ENCODE data around the gene CAMTA1.

CAMTA1 gene

GRCh38 chr1:7455796-7456721 lies 670.8 kb downstream of the CAMTA1 start:
- H3K27ac ChIP-seq (ENCODE audit: low read length) = no peak overlapping the region
- H3K79me2 ChIP-seq (ENCODE audit: low read length) = no peaks in the 10 kb centered on the region
- no peaks in the 10 kb centered on the region for H3F3A ChIP-seq (ENCODE audit: insufficient read depth, low read length)
- no peak for DNase-seq
- no peak for TF ChIP-seq CTCF (IDR thresholded peaks at IDR 0.05; ENCODE audit: low read length)
- no peak for TF ChIP-seq EZH2 (optimal IDR thresholded peaks at IDR 0.05; ENCODE audit: low read depth, low read length)
- no peak for TF ChIP-seq EZH2phosphoT487 (IDR thresholded peaks at IDR 0.05; ENCODE audit: low read length)
- no peaks in the 10 kb centered on the region for H4K20me1 ChIP-seq (ENCODE audit: insufficient read depth, low read length)
- no peaks in the 10 kb centered on the region for H3K9me3 ChIP-seq (replicated peaks; ENCODE audit: insufficient read depth, low read length)
- H2AFZ ChIP-seq (ENCODE audit: low read length) = no peak overlapping the region
- no peak overlapping the region for H3K4me3 ChIP-seq (ENCODE audit: low read length)
- H3K4me2 ChIP-seq (ENCODE audit: low read depth, low read length) = no peak overlapping the region
- H3K4me1 ChIP-seq (ENCODE audit: low read length) = no peaks in the 10 kb centered on the region
- no peaks in the 10 kb centered on the region for H3K9me2 ChIP-seq (replicated peaks; ENCODE audit: insufficient read depth, low read length)
- no peak overlapping the region for H3K9ac ChIP-seq (ENCODE audit: low read length)
- peaks cover 97% of the 10 kb centered on the region for H3K27me3 ChIP-seq (replicated peaks; ENCODE audit: insufficient read depth, low read length)
- no peaks in the 10 kb centered on the region for H3K36me3 ChIP-seq (replicated peaks; ENCODE audit: insufficient read depth, low read length)

- no peak overlapping the region for H3K9ac ChIP-seq (ENCODE audit: low read length)
- H3K36me3 ChIP-seq (replicated peaks; ENCODE audit: insufficient read depth, low read length) = no peaks in the 10 kb centered on the region
- H2AFZ ChIP-seq (ENCODE audit: low read length) = no peak overlapping the region
- H3K27ac ChIP-seq (ENCODE audit: low read length) = no peak overlapping the region
- no peak overlapping the region for H3K4me3 ChIP-seq (ENCODE audit: low read length)
- DNase-seq = no peak
- no peak for TF ChIP-seq EZH2phosphoT487 (IDR thresholded peaks at IDR 0.05; ENCODE audit: low read length)
- TF ChIP-seq CTCF (IDR thresholded peaks at IDR 0.05; ENCODE audit: low read length) = no peak
- TF ChIP-seq EZH2 (optimal IDR thresholded peaks at IDR 0.05; ENCODE audit: low read depth, low read length) = no peak
- no peaks in the 10 kb centered on the region for H3K4me1 ChIP-seq (ENCODE audit: low read length)
- H4K20me1 ChIP-seq (ENCODE audit: insufficient read depth, low read length) = no peaks in the 10 kb centered on the region
- peaks cover 97% of the 10 kb centered on the region for H3K27me3 ChIP-seq (replicated peaks; ENCODE audit: insufficient read depth, low read length)
- H3K4me2 ChIP-seq (ENCODE audit: low read depth, low read length) = no peak overlapping the region
- no peaks in the 10 kb centered on the region for H3K9me2 ChIP-seq (replicated peaks; ENCODE audit: insufficient read depth, low read length)
- no peaks in the 10 kb centered on the region for H3K9me3 ChIP-seq (replicated peaks; ENCODE audit: insufficient read depth, low read length)
- H3K79me2 ChIP-seq (ENCODE audit: low read length) = no peaks in the 10 kb centered on the region
- no peaks in the 10 kb centered on the region for H3F3A ChIP-seq (ENCODE audit: insufficient read depth, low read length)
Observed at GRCh38 chr1:7456722-7457082, 671.4 kb downstream of the CAMTA1 start.

GRCh38 chr1:7457811-7458210 lies 672.6 kb downstream of the CAMTA1 start:
- Histone ChIP-seq H3K9me3 (replicated peaks; ENCODE audit: insufficient read depth, low read length) (no peaks in the 10 kb centered on the region), H3K4me2 (ENCODE audit: low read depth, low read length) (no peak overlapping the region), H3K79me2 (ENCODE audit: low read length) (no peaks in the 10 kb centered on the region), H2AFZ (ENCODE audit: low read length) (no peak overlapping the region), H3K27ac (ENCODE audit: low read length) (no peak overlapping the region), H3K4me3 (ENCODE audit: low read length) (no peak overlapping the region), H3K9ac (ENCODE audit: low read length) (no peak overlapping the region), H3K4me1 (ENCODE audit: low read length) (no peaks in the 10 kb centered on the region), H3K36me3 (replicated peaks; ENCODE audit: insufficient read depth, low read length) (no peaks in the 10 kb centered on the region), H3K27me3 (replicated peaks; ENCODE audit: insufficient read depth, low read length) (peaks cover 96% of the 10 kb centered on the region), H3F3A (ENCODE audit: insufficient read depth, low read length) (no peaks in the 10 kb centered on the region), H3K9me2 (replicated peaks; ENCODE audit: insufficient read depth, low read length) (no peaks in the 10 kb centered on the region), H4K20me1 (ENCODE audit: insufficient read depth, low read length) (no peaks in the 10 kb centered on the region)
- TF ChIP-seq EZH2 (optimal IDR thresholded peaks at IDR 0.05; ENCODE audit: low read depth, low read length) (no peak), EZH2phosphoT487 (IDR thresholded peaks at IDR 0.05; ENCODE audit: low read length) (no peak)
- no peak for DNase-seq

- Histone ChIP-seq H3K4me3 (ENCODE audit: low read length) (no peak overlapping the region), H3K4me1 (ENCODE audit: low read length) (no peaks in the 10 kb centered on the region), H3K9me2 (replicated peaks; ENCODE audit: insufficient read depth, low read length) (no peaks in the 10 kb centered on the region), H3K9me3 (replicated peaks; ENCODE audit: insufficient read depth, low read length) (no peaks in the 10 kb centered on the region), H3K9ac (ENCODE audit: low read length) (no peak overlapping the region), H3K27me3 (replicated peaks; ENCODE audit: insufficient read depth, low read length) (peaks cover 96% of the 10 kb centered on the region), H2AFZ (ENCODE audit: low read length) (no peak overlapping the region), H3K27ac (ENCODE audit: low read length) (no peak overlapping the region), H4K20me1 (ENCODE audit: insufficient read depth, low read length) (no peaks in the 10 kb centered on the region), H3K36me3 (replicated peaks; ENCODE audit: insufficient read depth, low read length) (no peaks in the 10 kb centered on the region), H3F3A (ENCODE audit: insufficient read depth, low read length) (no peaks in the 10 kb centered on the region), H3K4me2 (ENCODE audit: low read depth, low read length) (no peak overlapping the region), H3K79me2 (ENCODE audit: low read length) (no peaks in the 10 kb centered on the region)
- no peak for TF ChIP-seq EZH2 (optimal IDR thresholded peaks at IDR 0.05; ENCODE audit: low read depth, low read length)
- TF ChIP-seq CTCF (IDR thresholded peaks at IDR 0.05; ENCODE audit: low read length) = no peak
- TF ChIP-seq EZH2phosphoT487 (IDR thresholded peaks at IDR 0.05; ENCODE audit: low read length) = no peak
- no peak for DNase-seq
Observed at GRCh38 chr1:7458946-7459345, 673.7 kb downstream of the CAMTA1 start.
